ENCODE results near the gene NFX1.

NFX1 gene

GRCh38 chr9:33291901-33292300, 1.6 kb downstream of the NFX1 start:
- TF ChIP-seq, protein P1, sequence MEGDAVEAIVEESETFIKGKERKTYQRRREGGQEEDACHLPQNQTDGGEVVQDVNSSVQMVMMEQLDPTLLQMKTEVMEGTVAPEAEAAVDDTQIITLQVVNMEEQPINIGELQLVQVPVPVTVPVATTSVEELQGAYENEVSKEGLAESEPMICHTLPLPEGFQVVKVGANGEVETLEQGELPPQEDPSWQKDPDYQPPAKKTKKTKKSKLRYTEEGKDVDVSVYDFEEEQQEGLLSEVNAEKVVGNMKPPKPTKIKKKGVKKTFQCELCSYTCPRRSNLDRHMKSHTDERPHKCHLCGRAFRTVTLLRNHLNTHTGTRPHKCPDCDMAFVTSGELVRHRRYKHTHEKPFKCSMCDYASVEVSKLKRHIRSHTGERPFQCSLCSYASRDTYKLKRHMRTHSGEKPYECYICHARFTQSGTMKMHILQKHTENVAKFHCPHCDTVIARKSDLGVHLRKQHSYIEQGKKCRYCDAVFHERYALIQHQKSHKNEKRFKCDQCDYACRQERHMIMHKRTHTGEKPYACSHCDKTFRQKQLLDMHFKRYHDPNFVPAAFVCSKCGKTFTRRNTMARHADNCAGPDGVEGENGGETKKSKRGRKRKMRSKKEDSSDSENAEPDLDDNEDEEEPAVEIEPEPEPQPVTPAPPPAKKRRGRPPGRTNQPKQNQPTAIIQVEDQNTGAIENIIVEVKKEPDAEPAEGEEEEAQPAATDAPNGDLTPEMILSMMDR (IDR thresholded peaks at IDR 0.05; ENCODE audit: insufficient read depth, low read length, missing control alignments), result no peak
- no peak overlapping the region for H3K4me3 ChIP-seq (ENCODE audit: low read depth, low read length)
- ChIA-PET POLR2A (no interaction called here), CTCF (interaction anchor here (2.1 kb wide), 1 partner anchor 161 kb away, joined by 4 read pairs; no protein-coding TSS in a partner anchor)
- DNase-seq (ENCODE audit: low read depth, low spot score), result no peak

- ChIA-PET POLR2A (no interaction called here), CTCF (no interaction called here)
- TF ChIP-seq, protein P1 (IDR thresholded peaks at IDR 0.05; ENCODE audit: insufficient read depth, low read length, missing control alignments), result no peak
- no peak overlapping the region for H3K4me3 ChIP-seq (ENCODE audit: low read depth, low read length)
- no peak for DNase-seq (ENCODE audit: low read depth, low spot score)
Observed at GRCh38 chr9:33293782-33294181, 3.5 kb downstream of the NFX1 start.

- no peak overlapping the region for H3K4me3 ChIP-seq (ENCODE audit: low read depth, low read length)
- DNase-seq (ENCODE audit: low read depth, low spot score), result no peak
- ChIA-PET CTCF (no interaction called here), POLR2A (no interaction called here)
- TF ChIP-seq, protein P1 (IDR thresholded peaks at IDR 0.05; ENCODE audit: insufficient read depth, low read length, missing control alignments), result no peak
Observed at GRCh38 chr9:33294670-33295432, 4.5 kb downstream of the NFX1 start.

- CTCF ChIA-PET, result interaction anchor here (1.3 to 1.5 kb wide), 2 partner anchors 8 to 9 kb away, joined by 4 to 5 read pairs; no protein-coding TSS in a partner anchor
- DNase-seq (ENCODE audit: low read depth, low spot score), result no peak
- POLR2A ChIA-PET, result no interaction called here
- H3K4me3 ChIP-seq (ENCODE audit: low read depth, low read length), result no peak overlapping the region
- TF ChIP-seq, protein P1 (IDR thresholded peaks at IDR 0.05; ENCODE audit: insufficient read depth, low read length, missing control alignments), result no peak
Observed at GRCh38 chr9:33295571-33295970, 5.3 kb downstream of the NFX1 start.

DNA sequence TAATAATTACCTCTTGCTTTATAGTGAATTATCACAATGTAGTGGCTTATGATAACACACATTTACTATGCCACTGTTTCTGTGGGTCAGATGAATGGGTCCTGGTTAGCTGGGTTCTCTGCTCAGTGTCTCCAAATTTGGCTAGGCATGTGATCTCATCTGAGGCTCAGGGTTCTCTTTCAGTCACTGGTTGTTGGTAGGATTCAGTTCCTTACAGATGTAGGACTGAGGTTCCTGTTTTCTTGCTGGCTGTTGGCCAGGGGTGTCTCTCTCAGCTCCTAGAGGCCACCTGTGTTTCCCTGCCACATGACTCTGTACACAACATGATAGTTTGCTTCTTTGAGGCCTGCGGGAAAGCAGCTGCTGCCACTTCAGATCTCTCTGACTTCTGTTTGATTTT, 7.1 kb downstream of the NFX1 start:
- ChIA-PET CTCF (interaction anchor here (1.1 kb wide), 1 partner anchor 19 kb away, joined by 5 read pairs; no protein-coding TSS in a partner anchor), POLR2A (no interaction called here)
- DNase-seq (ENCODE audit: low read depth, low spot score), result no peak
- H3K4me3 ChIP-seq (ENCODE audit: low read depth, low read length), result no peak overlapping the region
- TF ChIP-seq, protein P1 (IDR thresholded peaks at IDR 0.05; ENCODE audit: insufficient read depth, low read length, missing control alignments), result no peak

DNA sequence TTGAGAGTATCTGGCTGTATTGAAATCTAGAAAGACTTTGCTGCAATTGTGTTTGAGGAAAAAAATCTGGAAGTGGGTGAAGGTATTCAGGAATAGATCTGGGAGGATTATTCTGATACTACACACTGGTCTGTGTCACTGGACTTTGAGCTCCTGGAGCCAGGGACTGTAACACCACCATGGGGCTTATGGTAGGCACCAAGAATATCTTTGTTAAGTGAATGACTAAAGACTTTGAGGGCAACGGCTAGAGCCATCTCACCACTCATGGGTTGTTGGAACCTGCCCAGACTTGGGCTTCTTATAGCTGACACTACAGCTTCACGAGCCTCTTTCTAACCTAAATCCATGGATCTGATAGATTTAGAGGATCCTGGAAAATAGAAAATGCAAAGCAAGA, 10.2 kb downstream of the NFX1 start:
- no peak overlapping the region for H3K4me3 ChIP-seq (ENCODE audit: low read depth, low read length)
- TF ChIP-seq, protein P1 (IDR thresholded peaks at IDR 0.05; ENCODE audit: insufficient read depth, low read length, missing control alignments), result no peak
- no peak for DNase-seq (ENCODE audit: low read depth, low spot score)
- ChIA-PET CTCF (interaction anchor here (0.6 to 1.7 kb wide), 5 partner anchors 9 to 405 kb away, joined by 3 to 6 read pairs (median 3); no protein-coding TSS in a partner anchor), POLR2A (no interaction called here)
